HG02885 (cell line): ENCODE measurements around the gene CSRNP3.

Source experiments
- ATAC-seq: cut with Tn5 transposase; IDR thresholded peaks from one replicate; pipeline ENCODE4 v1.9.1; 2021; ENCODE audit warnings: mild to moderate bottlenecking; ENCODE audit not compliant: unreplicated experiment, poor library complexity

The CSRNP3 gene

DNA sequence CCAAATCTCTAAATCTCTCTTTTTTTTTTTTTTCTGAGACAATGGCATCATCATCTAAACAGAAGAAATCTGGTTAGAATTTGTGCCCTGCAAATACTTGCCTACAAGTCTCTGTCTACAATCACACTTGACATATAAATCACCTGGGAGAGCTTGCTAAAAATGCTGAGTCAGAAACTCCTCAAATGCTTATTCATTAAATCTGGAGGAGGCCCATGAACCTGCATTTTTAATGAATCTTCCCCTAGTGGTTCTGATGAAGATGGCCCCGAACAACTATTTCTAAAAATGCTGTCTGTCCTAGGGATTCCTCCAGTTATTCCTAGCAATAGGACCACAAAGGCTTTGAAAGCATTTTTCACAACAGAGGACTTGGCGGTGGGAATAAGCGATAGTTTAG, 1.6 kb upstream of the CSRNP3 start:
- no peak for ATAC-seq

DNA sequence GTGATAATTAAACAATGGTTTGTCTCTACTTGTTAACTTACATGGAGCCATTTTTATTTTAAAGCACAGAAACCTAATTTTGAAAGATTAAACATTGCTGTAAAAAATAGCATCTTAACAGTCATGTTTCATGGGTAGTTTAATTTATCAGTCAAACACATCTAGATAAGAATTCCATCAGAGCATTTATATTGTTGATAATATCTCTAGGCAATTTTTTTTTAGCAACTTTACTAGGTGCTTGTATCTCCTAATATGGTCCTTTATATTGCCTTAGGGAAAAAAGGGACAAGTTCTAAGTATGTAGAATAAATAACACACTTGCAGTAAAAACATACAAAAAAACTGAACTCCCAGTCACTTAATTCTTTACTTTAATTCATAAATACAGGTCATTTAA, 863 bp downstream of the CSRNP3 start:
- no peak for ATAC-seq

DNA sequence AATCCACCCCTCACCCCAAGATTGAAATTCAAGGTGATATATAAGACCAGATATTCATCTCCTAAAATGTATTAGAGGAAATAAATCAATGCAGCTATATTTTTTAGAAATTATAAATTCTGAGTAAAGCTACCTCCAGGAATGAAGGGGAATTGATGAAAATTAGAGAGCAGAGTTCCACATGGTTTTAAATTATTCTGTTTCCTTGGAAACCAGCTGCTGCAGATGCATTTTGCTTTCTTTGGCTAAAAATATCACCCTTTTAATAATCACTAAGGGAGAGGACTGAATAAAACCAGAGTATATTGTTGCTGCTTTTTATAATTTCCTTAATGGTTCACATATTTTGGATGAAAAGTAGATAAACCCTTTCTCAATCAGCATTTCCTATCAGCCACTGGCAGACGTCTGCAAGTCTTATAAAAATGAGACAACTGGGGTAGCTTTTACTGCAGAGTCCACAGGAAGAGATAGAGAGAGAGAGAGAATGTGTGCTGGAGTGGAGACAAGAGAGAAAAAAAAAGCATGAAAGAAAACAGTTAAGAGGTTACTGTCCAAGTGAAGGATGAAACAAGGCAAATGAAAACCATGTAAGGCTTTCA, 2.0 kb downstream of the CSRNP3 start:
- ATAC-seq: no peak

DNA sequence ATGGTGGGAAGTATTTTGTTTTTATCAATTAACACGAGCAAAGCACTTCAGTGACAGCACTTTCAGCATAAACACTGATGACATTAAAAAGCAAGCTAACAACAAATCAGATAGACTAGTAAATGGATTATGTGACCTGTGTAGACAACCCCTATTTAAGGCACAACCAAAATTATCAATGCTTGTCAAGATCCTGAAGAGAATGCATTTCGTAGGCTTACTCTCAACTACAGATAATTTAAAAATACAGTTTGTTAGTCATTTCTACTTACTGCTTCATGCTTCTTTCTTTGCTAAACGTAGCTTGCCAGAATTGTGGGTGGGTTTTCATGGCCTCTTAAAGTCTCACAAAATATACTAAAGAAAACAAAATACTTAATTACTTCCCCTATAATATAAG, 3.4 kb downstream of the CSRNP3 start:
- ATAC-seq: no peak

DNA sequence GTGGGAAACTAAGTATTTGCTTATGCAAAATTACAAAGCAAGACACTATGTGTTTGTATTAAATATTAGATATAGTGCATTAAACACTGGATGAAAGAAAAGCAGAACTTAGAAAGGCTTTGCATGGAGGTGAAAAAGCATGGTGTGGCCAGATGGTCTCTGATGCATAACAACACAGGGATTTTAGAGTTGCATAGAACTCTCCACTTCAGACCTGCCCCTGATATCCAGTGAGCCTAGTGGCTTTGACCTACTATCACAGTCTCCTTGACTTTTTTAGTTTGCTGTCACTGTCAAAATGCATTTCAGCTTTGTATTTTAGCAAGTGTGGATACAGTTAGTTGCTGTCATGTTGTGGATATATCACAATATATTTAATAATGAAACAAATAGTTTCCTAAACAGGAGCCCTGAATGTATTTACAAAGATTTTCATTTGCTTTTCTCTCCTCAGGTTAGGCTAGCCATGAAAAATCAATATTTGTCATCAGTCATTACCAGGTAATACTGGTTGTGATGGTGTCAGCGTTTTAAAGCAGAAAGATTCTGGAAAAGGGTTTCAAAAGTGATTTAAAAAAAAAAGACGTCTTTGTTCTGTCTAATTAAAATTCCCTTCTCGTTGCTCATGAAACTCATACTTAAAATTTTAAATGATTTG, 5.2 kb downstream of the CSRNP3 start:
- no peak for ATAC-seq

DNA sequence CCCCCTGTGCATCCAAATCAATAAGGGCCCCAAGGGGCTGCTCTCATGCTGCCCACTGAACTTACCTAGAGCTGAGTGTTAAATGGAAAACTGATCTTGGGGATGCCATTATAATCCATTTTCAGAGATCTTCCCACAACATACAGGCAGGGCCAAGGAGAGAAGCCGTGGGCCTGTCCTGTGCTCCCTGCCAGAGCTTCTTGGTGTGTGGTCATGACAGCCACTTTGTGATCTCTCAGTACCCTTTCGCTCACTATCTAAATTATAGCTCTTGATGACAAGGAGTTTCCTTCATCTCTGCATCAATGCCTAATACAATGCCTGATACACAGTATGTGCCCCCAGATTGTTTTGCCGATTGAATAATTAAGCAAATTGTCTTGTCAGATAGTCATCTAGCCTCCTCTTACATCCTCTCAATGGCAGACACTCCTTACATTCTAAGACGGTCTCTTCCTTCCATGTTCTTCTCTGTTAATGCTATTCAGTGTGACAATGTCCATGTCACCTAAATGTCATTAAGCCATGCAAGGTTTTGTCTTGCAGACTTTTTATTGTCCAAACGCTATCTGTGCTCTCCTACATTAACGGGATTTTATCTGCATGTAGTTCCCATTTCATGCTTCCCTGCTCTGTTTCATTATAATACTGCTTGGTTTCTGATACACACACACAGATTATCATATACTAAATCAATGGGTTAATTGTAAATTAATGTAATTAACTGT, 5.9 kb downstream of the CSRNP3 start:
- no peak for ATAC-seq

DNA sequence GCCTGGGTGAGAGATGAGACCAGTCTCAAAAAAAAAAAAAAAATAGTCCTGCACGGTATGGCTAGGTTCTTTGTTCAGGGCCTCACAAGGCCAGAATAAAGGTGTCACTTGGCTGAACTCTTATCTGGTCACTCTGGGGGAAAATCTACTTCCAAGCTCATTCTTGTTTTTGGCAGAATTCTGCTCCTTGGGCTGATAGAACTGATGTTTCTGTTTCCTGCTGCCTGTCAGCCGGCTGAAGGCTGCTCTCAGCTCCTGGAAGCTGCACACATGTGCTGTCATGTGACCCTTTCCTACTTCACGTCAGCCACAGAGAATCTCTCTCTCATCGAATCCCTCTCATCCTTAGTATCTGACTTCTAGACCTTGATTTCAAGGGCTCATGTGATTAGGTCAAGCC, 10.4 kb downstream of the CSRNP3 start:
- ATAC-seq: no peak

DNA sequence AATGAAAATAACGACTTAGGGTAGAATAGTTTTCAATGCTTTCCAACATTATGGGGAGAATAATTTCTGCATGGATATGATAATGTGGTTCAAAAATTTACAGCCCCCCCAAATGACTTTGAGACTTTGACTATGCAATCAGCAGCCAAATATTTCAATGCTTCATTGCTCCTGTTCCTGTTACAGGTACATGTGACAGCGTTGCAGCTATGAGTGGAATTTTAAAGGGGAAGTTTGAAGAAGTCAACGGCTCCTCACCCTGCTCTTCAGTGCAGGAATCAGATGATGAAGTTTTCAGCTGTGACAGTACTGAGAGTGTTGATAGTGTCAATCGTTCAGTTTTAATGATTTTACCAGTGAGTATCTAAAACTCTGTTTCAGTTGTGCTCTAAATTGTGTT, 25.1 kb downstream of the CSRNP3 start:
- no peak for ATAC-seq

DNA sequence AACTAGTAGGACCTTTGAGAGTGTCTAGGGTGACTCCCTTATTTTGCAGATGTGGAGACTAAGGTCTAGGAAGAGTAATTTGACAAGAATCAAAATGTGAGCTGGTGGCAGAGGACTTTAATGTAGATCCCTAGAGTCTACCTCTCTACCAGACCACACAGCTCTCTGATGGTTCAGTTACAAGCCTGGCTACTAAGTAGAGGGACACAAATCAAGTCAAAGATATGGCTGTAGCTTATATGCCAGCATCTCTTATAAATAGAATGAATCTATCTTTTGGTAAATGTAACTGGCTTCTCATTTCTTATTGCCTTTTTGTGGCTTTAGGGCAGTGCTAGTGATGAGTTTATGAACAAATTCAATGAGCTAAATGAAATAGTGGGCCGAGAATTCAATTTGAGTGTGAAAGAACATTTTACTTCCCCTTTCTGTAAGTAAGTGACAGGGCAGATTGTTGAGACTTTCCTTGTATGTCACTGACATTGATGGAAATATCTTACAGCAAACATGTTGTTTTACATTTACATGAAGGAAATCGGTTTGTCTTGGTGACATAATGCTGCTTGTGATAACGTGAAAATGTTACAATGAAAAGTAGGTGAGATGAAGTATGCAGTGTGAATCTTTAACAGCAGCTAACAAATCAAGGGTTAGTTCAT, 28.3 kb downstream of the CSRNP3 start:
- no peak for ATAC-seq

DNA sequence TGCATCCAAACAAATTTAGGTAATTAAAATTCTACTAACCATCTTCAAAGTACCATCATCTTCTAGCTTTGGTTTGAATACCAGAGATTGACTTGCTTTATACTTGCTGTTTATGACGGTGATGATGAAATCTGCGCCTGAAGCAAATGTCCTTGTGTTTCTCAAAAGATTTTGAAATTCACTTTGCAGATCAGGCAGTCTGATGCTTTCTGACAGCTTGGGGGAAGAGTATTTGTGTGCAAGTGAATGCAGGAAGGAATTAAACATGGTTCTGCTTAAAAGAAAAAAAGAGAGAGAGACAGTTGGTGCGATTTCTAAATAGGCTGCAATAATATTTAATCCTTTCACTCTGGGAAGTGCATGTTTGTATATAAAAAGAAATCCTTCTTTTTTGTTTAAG, 29.6 kb downstream of the CSRNP3 start:
- no peak for ATAC-seq

DNA sequence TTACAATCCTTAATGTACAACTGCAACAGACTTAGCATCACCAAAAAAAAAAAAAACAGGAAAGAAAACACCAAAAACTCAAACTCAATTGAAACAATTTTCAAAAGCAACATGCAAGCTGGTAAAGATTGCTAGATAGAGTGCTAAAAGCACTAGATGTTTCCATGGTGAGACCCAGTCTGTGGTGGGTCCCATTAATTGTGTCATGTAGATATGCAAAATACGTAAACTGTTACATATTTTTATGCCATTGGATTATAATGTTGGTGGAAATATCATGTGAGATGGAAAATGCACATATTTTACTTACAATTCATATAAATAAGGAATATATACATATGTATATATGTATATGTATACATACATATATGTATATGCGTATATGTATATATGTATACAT, 30.5 kb downstream of the CSRNP3 start:
- no peak for ATAC-seq

DNA sequence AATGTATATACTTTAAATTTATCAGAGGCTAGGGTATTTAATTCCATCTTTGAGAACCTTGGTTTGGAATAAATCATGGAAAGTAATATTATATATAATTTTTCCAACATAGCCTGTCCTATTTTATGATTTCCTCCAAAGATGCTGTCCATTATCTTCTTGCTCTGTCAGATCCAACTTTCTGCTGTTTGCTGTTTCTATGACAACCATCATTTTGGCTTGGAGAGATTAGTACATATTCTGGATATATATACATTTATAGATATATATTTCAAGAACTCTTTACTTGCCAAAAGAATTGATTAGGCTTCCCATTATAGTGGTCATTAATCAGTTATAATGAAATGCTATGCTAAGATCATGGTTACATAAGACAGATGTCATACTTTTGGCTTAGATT, 31.3 kb downstream of the CSRNP3 start:
- no peak for ATAC-seq

DNA sequence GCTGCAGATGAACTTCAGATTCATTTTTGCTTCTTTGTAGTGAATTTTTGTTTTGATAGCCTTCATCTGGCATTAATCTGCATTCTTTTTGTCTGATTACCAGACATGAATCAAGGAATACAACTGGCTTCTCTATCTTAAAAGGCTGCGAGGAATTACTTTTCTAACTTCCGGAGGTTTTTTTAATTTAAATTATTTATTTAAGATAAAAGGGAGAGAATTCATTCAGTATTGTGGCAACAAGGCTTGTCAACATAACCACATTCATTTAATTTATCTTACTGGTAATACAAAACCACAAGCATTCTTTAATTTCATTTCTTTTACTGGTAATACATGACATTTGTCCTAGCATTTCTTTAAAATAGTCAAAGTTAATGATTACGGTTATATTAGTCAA, 36.0 kb downstream of the CSRNP3 start:
- ATAC-seq: no peak

DNA sequence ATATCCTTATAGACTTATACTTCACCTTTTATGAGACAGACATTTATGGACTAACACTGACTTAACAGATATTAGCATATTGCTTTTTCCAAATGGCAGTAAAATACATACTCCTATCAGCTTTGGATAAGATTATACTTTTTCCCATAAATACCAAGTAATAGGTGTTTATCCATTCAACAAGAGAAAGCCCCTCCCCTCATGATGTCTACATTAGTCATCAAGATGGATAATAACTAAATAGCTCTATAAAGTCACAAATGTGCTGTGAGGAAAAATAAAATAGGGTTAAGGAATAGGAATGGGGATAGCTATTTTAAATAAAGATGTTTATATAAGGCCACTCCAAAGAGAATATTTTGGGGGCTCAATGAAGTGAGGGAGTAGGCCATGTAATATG, 39.4 kb downstream of the CSRNP3 start:
- ATAC-seq: no peak

DNA sequence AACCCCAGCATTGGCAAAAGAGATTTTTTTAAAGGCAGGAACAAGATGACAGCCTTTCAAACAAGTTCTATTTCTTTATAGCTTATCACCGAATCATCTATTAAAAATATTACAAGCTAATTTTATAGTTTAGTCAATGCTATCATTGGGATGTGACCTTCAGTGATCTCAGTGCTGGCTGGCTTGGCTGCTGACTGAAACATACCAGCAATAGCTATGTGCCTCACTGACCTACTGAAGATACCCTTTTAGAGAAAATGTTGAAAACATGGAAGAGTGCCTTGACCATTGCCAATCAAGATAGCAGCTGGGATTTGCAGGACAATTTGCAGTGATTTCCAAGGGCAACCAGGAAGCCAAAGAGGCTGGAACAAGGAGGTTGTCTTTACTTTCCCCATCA, 44.0 kb downstream of the CSRNP3 start:
- ATAC-seq: no peak

DNA sequence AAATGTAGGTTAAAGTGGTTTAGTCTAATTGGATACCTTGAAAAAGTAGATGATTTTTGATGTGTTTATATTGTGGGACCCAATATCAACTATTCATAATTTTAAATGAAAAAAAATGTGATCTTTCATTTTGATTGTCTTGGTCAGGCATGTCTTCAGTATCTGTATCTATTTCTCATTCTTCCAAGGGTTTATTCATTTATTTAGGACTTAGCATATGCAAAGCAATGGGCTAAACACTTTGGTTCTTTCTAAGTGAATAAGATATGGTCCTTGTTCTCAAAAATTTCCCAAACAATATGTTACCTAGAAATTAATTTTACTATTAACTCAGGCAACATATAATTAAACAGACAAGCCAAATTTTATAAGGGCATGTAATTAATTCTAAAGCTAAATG, 49.1 kb downstream of the CSRNP3 start:
- no peak for ATAC-seq

DNA sequence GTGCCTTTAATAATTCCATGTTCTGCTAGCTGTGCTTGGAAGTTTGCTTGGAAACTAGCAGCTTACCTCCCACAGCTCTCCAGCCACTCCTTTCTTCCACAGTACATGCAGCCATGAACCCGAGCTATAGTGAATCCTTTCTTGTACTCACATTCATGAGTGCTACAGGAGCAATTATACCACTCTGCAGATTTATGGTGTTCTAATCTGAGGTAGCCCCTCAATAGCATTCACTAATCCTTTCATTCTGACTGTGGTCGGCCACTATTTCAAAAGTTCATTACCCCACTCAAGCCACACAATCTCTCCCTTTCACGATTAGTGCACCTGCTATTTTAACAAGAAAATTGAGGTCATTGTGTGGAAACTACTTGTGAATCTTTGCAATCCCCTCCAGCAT, 53.2 kb downstream of the CSRNP3 start:
- no peak for ATAC-seq

DNA sequence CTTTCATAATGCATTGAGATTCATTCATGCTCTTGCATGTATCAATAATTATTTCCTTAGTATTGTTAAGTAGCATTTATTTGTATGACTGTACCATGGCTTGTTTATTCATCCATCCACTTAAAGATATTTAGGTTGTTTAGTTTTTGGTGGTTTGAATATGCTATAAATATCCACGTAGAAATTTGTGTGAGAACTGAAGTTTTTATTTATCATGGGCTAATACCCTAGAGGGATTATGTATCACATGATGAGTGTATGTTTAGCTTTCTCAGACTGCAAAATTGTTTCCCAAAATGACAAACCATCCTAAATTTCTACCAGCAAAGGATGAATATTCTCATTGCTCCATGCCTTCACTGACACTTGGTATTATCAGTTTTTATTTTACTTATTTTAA, 55.2 kb downstream of the CSRNP3 start:
- ATAC-seq: no peak

DNA sequence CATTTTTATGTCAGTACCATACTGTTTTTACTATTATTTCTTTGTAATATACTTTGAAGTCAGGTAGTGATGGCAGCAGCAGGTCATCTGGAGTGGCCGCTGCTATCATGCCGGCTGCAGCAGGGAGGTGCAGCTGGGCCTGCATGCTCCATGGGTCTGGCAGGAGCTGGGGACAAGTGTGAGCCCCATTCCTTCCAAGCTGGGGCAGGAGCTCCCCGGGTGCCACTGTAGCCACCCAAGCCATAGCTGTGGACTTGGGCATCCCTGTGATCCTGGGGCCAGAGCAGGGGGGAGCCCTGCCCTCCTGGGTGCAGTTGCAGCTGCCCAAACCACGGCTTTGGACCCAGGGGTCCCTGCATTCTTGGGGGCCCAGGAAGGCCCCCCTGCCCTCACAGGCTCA, 59.2 kb downstream of the CSRNP3 start:
- no peak for ATAC-seq

DNA sequence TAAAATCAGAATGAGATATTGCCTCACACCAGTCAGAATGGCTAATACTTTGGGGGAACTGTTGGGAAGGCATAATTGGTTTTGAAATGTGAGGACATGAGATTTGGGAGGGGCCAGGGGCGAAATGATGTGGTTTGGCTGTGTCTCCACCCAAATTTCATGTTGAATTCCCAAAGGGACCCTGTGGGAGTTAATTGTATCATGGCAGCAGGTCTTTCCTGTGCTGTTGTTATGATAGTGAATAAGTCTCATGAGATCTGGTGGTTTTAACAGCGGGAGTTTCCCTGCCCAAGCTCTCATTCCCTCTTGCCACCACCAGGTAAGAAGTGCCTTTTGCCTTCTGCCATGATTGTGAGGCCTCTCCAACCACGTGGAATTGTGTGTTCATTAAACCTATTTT, 59.6 kb downstream of the CSRNP3 start:
- ATAC-seq: no peak

DNA sequence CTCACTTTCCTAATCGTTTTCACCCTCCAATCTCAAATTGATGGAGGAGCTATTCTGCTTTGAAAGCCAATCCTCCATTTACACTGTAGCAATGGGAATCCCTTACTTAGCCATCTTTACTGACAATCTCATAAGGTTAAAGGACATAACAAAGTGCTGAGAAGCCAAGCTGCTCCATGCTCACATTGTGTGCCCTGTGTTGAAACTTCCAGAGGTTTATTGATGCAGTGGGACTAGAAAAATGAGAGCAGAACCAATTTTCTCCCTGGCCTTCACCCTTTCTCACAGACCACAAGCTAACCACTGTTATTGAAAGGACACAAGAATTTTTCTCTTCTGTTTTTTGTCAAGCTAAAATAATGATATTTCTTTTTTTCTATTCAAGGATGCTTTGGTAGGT, 63.8 kb downstream of the CSRNP3 start:
- ATAC-seq: no peak
